HG03139 (cell line): ENCODE data around the gene FPR3.
"Not testable (repeated sequence)": the region's sequence is repeated elsewhere in the genome, so short reads cannot be mapped to it uniquely, and the experiment has no call there.

Experiments
- ATAC-seq: cut with Tn5 transposase; IDR thresholded peaks from one replicate; pipeline ENCODE4 v1.9.1; 2021; ENCODE audit not compliant: unreplicated experiment

FPR3 gene

GRCh38 chr19:51806571-51806970 lies 11.6 kb downstream of the FPR3 start:
- ATAC-seq = not testable (repeated sequence)

GRCh38 chr19:51807111-51807701 lies 12.2 kb downstream of the FPR3 start:
- no peak for ATAC-seq

- ATAC-seq = no peak
Observed at GRCh38 chr19:51807925-51808324, 13.0 kb downstream of the FPR3 start.

GRCh38 chr19:51808333-51808986 lies 13.5 kb downstream of the FPR3 start:
- no peak for ATAC-seq

- no peak for ATAC-seq
Observed at GRCh38 chr19:51809787-51810186, 14.8 kb downstream of the FPR3 start.

- no peak for ATAC-seq
Observed at GRCh38 chr19:51810223-51810622, 15.3 kb downstream of the FPR3 start.

GRCh38 chr19:51811344-51811743 lies 16.4 kb downstream of the FPR3 start:
- ATAC-seq = no peak

GRCh38 chr19:51815043-51815442 lies 20.1 kb downstream of the FPR3 start:
- no peak for ATAC-seq

GRCh38 chr19:51816711-51817110 lies 21.8 kb downstream of the FPR3 start:
- ATAC-seq = no peak

- ATAC-seq = no peak
Observed at GRCh38 chr19:51820011-51820410, 25.1 kb downstream of the FPR3 start.

GRCh38 chr19:51820831-51821446 lies 26.0 kb downstream of the FPR3 start:
- ATAC-seq = no peak

- ATAC-seq = no peak
Observed at GRCh38 chr19:51821456-51821855, 26.5 kb downstream of the FPR3 start.

GRCh38 chr19:51821921-51822320 lies 27.0 kb downstream of the FPR3 start:
- no peak for ATAC-seq

GRCh38 chr19:51822325-51822724 lies 27.4 kb downstream of the FPR3 start:
- ATAC-seq = no peak

GRCh38 chr19:51822946-51823345 lies 28.0 kb downstream of the FPR3 start:
- no peak for ATAC-seq

- ATAC-seq = no peak
Observed at GRCh38 chr19:51824281-51825005, 29.5 kb downstream of the FPR3 start.

- ATAC-seq = no peak
Observed at GRCh38 chr19:51830274-51830673, 35.3 kb downstream of the FPR3 start.

- no peak for ATAC-seq
Observed at GRCh38 chr19:51837145-51837544, 42.2 kb downstream of the FPR3 start.

GRCh38 chr19:51861870-51862622 lies 67.1 kb downstream of the FPR3 start:
- no peak for ATAC-seq

- no peak for ATAC-seq
Observed at GRCh38 chr19:51873097-51873496, 78.1 kb downstream of the FPR3 start.
